Activated T-cell treated with anti-CD3 and anti-CD28 coated beads for 1 hour (primary cell): Measurements from ENCODE around the gene ARHGEF11.

Source experiments
- DNase-seq: peaks from one replicate; pipeline ENCODE4 v3.0.0-alpha.2; 2020; ENCODE audit warnings: low read depth

Gene ARHGEF11

GRCh38 chr1:156894711-156895454, 150.7 kb downstream of the ARHGEF11 start:
- no peak for DNase-seq

- no peak for DNase-seq
Measured at GRCh38 chr1:156894001-156894400, 151.5 kb downstream of the ARHGEF11 start.

- no peak for DNase-seq
Measured at GRCh38 chr1:156893048-156893953, 152.2 kb downstream of the ARHGEF11 start, which contains the start of gene PEAR1. Gene PEAR1, plus strand, starts transcription at chr1:156893718. Its CDS starts 10,209 bp downstream, at chr1:156903927.

GRCh38 chr1:156892190-156893047, 153.1 kb downstream of the ARHGEF11 start:
- DNase-seq, result peak; percentile 83

- DNase-seq, result peak; percentile 55
Measured at GRCh38 chr1:156889802-156890580, 155.6 kb downstream of the ARHGEF11 start.

- no peak for DNase-seq
Measured at GRCh38 chr1:156887734-156888133, 157.8 kb downstream of the ARHGEF11 start.

DNA sequence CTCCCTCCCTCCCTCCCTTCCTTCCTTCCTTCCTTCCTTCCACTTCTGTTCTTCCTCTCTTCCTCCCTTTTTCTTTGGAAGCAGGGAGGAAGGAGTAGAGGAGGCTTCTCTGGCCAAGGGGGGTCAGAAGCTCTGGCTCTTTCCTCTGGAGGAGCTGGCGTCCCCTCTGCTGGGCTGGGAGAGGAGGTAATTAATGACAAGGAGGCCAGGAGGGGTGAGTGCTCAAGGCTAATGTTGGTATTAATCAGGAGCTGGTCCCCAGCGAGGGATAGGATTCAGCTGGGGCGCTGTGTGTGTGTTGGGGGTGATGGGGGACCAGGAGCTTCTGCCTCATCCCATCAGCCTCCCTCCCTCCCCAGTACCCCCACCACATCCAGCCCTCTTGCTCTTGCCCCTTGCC, 158.2 kb downstream of the ARHGEF11 start:
- DNase-seq, result no peak

DNA sequence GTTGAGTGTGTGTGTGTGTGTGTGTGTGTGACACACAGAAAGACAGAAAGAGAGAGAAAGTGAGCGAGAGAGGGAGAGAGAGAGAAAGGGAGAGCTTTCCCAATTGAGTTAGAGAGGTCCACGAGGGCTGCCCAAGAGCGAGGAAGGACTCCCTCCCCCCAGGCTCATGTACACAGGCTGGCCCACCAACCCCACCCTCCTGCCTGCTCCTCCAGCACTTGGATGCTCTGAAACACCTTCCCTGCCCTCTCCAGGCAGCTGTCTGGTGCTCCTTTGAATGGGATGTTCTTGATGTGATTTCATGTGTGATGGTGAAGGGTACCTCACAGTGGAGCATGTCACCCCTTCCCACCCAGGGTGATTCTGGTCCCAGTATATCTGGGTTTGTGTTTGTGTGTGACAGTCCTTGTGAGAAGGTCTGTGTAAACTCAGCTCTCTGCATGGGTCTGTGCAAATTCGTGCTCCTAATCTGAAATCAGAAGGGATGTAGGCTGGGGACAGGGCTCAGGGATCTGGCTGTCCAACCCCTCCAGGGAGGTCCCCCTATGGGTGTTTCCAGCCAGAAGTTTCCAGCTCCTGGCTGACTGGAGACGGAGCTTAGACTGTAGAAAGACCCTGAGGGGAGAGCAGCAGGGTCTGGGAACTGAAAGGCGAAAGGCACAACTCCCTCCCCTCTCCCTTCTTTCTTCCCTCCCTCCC, 158.8 kb downstream of the ARHGEF11 start:
- no peak for DNase-seq

- no peak for DNase-seq
Measured at GRCh38 chr1:156885880-156886355, 159.6 kb downstream of the ARHGEF11 start.

GRCh38 chr1:156885314-156885713, 160.2 kb downstream of the ARHGEF11 start:
- no peak for DNase-seq
